AG08396 (cell line): ENCODE data around the gene KRT32.
A peak's percentile ranks its signal among the peaks of the same experiment; 100 is the strongest.

Experiments used
- DNase-seq: peaks from one replicate; pipeline ENCODE4 v3.0.0; 2012; ENCODE audit warnings: low spot score, mixed read lengths

KRT32 gene

DNA sequence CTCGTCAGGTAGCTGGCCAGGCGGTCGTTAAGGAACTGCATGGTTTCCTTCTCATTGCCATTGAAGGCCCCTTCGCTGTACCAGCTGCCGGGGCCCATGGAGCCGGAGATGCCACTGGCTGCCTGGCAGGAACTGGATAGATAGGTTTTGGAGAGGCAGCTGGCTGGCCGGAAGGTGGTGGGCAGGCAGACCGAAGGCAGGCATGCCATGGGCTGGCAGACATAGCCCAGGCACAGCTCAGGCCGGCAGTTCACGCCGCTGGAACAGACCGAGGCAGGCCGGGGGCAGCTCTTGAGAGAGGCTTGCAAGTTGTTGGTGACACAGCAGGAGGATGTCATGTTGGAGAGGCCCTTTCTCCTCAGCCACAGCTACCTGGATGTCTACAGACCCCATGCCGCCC lies at the start of gene KRT32:
Gene KRT32, minus strand, starts transcription at position 399 of the 400 bp plus-strand sequence. Its CDS starts 61 bp downstream, at position 338.
- DNase-seq = no peak

DNA sequence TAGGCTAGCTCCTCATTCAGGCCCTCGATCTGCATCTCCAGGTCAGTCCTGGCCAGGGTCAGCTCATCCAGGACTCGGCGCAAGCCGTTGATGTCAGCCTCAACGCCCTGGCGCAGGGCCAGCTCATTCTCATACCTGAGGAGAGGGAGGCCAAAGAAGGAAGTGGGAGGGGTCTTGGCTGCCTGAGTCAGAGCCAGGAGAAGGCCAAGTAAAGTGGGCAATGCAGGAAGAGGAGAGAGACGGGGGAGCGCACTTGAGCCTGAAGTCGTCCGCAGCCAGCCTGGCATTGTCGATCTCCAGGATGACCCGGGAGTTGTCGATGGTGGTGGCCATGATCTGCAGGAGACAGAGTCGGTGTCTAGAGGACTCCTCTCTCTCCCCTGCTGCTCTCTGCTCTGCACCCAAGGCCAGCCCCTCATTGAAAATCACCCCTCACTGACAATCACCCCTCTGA lies 49.7 kb upstream of the KRT32 start:
- no peak for DNase-seq

DNA sequence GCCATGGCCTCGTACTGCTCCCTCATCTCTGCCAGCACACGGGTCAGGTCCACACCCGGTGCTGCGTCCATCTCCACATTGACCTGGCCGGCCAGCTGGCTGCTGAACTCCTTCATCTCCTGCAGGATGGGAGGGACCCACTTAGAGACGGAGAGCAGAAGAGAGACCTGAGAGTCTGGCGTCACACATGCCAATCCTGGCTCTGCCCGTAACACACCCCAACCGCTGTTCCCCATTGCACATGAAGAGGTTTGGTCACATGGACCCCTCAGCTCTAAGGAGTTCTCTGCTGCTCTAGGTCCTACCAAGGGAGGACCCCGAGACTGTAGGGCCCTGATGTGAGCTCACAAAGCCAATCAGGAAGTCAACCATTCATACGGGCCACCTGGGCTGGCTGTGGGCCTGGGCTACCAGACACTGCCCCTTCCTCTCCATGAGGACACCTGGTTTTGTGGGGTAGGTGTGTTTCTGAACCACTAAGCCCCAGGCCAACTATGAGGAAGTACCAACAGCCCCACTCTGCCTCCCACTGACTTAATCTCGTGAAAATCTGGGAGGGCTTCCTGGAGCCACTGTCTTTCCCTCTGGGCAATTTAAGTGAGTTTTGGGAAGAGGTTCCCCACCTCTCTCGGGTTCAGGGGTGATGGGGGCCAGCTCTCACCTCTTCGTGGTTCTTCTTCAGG lies 49.1 kb upstream of the KRT32 start:
- DNase-seq = no peak

DNA sequence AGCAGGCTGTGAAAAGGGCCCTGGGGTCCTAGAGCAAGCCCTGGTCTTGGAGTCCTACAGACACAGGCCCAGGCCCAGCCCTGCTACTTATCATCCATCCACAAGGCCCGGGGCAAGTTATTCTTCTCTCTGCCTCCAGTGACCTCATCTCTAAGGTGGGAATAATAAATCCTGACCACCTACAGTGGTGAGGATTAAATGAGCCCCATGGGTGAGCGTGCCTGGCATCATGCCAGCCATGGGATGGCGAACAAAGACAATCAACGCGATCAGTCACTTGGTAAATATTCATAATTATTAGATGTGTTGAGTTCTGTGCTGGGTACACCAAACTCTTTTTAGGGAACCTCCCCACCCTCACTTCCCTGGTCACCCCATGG lies 46.0 kb upstream of the KRT32 start:
- DNase-seq = no peak

DNA sequence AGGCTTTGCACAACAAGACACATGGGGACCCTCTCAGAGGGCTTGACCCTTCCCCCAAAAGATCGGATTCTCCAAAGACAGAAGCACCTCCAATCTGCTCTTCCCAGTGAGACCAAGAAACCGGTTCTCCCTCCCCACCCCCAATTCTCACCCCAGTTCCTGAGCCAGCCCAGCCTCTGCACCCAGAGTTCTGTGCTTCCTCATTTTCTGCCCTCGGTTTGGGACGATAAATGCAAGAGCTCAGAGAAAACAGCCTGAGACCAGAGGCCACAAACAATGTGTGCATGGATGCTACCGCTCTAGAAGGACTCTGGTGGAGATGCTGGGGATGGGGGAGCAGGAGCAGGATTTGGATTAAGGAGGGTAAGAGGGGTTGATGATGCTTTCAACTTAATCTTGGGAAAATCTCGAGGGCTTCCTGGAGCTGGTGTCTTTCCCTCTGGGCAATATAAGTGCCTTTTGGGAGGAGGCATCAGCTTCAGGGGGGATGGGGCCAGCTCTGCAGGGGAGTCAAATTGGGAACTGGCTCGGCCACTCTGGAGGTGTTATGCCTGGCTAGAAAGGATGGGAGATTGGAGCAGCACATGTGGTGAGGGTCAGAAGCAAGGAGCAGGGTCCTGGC lies 45.5 kb upstream of the KRT32 start:
- DNase-seq = no peak

DNA sequence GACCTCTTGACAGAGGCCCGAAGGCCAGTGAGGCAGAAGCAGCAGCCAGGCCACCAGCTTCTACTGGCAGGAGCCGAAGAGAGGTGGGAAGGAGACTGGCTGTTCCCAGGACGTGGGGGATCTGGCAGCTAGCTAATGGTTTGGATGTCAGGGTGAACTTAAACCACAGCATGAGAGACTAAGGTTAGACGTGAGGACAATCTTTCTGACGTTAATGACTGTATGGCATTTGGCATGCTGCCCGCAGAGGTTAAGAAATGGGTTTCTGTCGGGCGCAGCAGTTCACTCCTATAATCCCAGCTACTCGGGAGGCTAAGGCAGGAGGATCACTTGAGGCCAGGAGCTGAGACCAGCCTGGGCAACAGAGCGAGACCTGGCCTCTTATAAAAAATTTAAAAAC lies 44.5 kb upstream of the KRT32 start:
- DNase-seq = no peak

DNA sequence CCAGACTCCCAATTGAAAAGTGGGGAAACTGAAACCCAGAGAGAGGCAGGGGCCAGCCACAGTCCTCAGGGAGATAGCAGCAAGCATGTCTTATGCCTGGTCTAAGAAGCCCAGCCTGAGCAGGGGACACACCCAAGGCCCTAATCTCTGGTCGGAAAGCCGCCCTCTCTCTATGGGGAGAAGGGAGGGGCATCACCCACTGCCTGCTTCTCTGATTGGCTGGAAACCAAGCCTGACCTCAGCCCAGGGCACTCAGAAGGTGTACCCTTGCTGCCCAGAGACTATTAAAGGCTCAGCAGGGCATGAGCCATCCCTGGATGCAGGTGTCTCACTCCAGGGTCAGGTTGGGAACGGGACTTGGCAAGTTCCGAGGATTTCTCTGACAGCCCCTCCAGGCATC lies 43.9 kb upstream of the KRT32 start:
- DNase-seq = no peak

DNA sequence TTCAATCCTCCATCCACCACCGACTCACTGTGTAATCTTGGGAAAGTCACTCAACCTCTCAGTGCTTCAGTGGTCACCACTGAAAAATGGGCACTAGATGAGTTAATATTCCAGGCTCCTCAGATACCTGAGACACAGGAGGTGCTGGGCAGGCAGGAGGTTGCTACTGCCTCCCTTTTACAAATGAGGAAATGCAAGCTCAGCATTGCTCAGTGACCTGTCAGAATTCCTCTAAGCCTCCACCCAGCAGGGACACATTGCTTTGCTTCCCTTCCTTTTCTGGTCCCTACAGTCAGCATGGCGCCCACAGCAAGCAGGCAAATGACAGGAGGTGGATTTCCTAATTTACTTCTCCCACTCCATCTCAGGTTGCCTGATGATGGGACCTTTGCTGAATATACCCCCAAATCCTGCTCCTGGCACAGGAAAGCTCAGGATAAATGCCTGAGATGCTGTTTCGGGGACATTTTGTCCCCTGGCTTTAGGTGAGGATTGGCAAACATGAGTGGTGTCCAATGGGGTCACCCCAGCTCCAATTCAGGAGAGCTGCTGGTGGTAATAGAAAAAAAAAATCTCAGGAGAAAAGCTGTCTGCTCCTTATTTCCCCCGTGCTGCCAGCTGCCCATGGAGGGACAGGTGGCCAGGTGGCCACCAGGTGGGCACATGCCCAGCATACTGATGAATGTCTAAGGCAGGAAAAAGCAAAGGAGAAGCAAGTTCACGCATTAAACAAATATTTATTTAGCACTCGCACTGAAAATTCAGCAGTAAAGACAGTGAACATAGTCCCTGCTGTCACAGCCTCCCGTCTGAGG lies 43.3 kb upstream of the KRT32 start:
- DNase-seq = no peak

DNA sequence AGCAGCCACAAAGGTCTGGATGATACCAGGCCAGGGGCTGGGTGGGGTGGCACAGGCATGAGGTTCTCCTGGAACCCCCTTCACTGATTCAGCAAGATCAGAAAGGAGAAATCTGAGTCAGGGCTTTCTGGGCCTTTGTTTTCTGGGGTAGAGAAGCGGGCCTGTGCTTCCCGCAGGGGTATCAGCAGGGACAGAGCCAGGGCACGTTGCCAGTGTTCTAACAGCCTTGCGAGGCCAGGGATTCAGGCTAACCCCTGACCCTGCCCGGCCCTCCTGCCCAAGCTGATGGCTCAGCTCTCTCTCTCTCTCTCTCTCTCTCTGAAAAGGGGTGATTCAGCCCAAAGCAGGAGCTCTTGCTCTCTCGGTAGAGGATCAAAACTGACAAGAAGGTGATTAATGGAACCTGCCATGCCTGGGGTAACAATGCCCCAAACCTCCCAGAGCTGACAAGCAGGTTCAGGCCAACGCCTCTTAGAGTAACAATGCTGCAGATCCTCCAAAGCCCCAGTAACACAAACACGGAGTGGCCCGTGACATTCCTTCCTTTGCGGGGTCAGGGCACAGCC lies 40.2 kb upstream of the KRT32 start:
- no peak for DNase-seq

DNA sequence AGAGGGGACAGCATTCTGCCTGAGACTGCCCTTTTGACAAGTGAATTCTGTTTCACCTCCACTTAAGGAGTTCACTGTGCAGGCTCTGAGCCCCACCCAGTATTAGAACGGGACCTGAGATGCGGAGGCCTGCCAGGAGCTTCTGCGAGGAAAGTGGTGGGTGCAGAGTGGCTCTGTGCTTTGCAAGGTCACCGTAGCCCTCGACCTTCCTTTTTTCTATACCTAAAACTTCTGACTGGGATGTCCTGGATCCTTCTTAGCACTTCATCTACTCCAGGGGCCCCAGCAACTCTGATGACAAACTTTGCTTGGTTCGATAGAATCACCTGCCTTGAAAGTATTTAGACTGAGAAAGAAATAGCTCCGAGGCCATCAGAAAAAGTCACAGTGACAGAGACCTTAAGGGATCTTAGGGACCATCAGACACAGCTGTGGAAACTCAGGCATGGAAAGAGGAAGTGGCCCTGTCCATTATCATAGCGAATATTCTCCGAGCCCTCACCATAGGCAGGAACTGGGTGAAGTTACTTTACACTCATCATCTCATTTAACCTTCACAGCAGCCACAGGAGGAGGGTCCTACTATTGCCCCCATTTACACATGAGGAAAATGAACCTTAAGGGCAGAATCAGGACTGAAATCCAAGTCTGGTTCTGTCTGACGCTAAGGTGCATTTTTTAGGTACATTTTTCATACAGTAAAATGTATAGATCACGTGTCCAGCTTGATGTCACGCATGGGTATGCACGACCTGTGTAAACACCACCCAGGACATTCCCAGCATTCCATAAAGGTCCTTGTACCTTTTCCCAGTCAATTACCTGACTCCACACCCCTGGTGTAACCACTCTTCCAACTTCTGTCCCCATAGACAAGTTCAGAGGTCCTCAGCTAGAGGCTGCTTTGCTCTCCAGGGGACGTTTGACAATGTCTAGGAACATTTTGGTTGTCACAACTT lies 38.9 kb upstream of the KRT32 start:
- no peak for DNase-seq

DNA sequence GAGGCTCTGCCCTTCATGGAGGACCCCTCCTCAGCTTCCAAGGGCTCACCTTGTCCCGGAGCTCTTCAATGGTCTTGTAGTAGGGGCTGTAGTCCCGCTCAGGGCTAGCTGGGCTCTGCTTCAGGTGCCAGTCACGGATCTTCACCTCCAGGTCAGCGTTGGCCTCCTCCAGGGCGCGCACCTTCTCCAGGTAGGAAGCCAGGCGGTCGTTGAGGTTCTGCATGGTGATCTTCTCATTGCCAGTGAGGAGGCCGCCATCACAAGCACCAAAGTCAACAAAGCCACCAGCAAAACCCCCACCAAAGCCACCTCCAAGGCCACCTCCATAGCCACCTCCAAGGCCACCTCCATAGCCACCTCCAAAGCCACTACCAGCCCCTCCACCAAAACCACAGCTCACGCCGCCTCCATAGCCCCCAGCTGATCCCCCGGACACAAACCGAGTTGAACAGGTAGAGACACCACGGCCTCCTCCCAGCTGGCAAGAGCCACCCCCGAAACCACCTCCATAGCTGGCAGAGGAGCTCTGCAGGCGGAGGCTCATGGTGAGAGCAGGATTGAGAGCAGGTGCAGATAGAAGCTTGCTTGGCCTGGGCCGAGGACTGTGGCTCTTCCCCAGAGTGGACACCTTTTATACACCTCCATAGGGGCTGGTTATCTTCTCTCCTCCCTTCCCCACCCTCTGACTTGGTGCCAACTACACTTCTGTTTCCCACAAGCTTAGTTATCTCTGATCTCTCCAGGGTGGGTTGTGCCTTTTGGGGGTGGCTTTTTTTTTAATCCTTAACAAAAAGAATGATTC lies 38.0 kb upstream of the KRT32 start, which contains the start of gene KRT13:
Gene KRT13, minus strand, starts transcription at position 606 of the 802 bp plus-strand sequence. Its CDS starts 62 bp downstream, at position 544.
- DNase-seq = no peak

DNA sequence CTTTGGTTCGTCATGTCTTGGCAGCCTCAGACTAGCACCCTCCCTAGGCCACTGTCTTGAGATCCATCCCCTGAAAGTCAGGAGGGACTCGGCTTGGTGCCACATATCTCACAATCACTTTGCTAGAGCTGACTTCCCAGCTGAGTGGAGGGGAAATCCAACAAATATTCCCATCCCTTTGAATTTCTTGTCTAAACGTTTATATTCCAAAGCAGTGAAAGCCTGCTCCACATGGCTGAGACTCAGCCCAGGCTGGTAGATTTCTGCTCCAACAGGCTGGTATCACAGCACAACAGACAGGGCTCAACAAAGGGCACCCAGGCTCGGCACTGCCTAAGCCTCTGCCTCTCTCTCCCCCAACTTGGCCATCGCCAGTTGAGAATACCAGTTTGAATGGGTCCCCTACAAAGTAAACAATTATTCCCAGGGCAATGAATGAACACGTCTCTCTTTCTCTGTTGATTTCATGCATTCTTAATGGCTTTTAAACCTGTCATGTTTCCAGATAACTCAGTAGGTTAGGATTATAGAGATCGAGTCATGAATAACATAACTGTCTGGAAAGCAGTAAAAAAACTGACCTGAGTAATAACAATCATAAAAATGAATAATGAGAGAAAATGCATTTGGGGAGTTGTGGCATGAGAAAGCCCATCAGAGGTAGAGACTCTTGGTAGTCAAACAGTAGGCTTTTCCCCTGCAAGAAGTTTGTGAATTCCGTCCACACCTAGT lies 37.2 kb upstream of the KRT32 start:
- no peak for DNase-seq

DNA sequence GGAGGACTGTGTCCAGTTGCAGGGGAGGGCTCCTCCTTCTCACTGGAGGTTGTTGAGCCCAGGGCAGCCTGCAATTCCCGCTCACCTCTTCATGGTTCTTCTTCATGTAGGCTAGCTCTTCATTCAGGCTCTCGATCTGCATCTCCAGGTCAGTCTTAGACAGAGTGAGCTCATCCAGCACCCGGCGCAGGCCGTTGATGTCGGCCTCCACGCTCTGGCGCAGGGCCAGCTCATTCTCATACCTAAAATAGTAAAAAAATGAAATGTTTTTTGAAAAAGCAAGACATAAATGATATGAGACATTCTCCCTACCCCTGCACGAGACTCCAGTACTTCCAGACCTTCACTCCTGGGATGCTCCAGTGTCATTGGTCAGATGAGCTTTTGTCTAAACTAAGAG lies 36.0 kb upstream of the KRT32 start:
- DNase-seq = no peak

DNA sequence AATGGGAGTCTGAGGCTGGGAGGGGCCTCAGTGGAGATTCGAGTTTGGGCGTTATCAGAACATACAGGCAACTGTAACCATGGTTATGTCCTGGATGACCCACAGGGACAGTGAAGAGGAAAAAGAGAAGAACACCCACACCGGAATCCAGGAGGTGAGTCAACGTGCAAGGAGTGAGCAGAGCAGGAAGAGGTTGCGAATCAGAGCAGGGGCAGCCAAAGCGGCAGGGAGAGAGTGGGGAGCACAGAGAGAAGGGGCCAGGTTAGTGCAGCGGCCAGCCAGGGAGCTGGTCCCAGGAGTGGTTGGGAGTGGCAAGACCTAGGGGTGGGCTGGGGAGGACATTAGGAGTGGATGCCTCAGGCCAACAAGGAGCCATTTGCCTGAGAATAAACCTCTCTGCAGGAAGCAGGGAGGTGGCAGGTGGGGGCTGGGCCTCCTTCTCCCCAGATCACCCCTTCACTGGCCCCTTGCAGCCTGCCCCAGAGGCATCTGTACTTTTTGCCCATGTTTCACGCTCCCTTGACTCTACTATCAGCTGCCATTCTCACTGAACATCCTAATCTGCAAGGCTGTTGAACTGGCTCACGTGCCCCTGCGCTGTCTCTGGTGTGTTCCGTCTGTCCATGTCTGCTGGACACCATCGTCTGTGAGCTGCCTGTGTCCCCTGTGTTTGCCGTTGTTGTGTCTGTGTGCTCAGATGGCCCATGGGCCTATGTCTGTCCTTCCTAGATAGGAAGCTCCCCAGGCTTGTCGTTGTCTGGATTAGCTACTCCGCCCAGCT lies 33.1 kb upstream of the KRT32 start:
- DNase-seq = peak; percentile 54

DNA sequence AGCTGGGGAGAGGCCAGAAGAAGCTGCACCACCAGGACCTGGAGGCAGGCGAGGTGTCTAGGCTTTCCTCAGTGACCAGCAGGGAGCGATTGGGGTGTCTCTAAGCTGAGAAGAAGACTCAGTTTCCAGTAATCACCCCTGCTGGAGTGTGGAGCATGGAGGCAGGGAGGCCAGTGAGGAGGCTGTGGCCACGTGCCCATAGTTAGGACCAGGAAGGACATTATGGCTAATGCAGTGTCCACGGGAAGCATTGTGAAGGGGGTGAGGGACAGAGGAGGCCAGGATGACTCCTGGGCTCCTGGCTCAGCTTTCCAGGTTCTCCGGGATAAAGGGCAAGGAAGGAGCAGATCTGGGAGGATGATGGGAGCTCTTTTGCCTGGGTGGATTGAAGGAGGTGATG lies 32.5 kb upstream of the KRT32 start:
- DNase-seq = no peak

DNA sequence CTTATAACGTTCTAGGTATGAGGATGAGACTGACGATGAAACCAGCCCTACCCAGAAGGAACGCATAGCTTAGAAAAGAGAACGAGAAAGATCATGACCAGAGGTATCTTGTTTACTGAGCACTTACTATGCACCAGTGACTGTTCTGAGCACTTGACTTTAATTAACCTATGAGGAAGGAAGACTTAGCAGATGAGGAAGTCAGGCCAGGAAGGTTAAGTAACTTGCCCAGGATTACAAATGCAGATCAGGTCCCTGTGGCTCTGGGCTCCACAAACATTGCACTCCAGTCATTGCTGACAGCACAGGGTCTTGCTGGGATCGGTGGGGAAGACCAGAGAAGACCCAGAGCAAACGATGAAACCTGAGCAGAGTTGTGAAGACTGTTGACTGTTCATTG lies 31.1 kb upstream of the KRT32 start:
- no peak for DNase-seq

DNA sequence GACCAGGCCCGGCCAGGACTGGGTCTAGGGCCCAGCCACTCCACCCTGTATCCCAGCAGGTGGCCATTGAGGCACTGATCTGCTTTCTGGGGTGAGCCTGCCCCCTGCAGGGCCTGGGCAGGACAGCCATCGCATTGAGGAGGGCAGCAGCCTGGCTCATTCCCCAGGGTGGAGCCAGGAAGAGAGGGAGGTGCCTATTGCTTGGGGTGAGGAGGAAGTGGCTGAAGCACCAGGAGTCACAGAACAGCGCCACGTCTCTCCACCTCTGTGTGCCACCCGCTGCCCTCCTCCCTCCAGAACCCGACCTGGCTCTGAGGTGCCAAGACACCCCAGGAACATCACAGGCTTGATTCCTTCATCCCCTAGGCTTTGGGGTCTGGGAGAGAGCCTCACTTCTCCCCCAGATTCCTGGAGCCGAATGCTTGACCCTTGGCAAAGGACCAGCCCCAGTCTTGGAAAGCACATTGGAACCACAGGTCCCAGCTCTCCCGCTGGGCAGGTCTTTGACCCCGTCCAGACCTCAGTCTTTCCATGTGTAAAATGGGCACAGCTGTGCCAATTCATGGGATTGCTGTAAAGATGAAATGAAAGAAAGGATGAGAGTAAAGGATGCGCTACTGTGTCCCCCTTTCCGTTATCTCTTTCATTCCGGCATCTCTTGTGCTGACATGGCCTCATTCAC lies 29.8 kb upstream of the KRT32 start:
- DNase-seq = peak; percentile 88

DNA sequence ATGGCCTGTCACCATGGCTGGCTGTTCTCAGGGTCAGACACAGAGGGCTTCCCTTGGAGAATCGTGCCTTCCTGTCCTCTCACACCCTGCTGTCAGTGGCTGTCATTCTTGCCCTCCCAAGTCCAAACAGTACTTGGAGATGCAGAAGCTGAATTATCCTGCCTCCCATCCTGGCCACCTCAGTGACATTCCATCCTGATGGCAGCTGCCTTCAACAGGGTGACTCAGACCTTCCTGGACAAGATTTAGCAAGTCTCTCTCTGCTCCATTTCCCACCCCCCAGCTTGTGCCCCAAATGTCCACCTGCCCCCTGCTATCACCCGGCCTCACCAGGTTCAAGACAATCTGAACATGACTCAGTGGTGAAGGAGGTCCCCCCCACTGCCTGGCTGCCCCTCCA lies 27.3 kb upstream of the KRT32 start:
- DNase-seq = peak; percentile 42

DNA sequence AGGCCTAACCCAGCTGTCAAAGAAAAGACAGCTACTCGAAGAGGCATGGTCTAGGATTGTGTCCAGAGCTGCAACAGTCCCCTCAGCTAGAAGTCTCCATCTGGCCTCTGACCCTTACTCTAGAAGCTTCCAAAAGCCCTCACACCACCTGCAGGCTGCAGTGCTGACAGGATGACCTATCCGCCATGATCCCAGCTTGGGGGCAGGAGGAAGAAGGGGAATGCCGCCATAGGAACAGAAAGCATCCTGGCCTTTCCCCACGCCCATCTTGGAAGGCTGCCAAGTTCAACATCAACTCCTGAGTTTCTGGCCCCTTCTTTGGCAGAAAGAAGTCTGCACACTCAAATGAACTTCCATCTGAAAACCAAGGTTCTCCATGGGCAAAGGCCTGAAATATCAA lies 25.6 kb upstream of the KRT32 start:
- no peak for DNase-seq
